Ureter (tissue), 1 donor: ENCODE results near the gene GBGT1. TPM values are rescaled to one million over a fixed set of nuclear protein-coding genes. Genes with fewer than 3 reads are reported as not detected.

Experiments
- DNase-seq: peaks from one replicate; pipeline ENCODE4 v3.0.0-alpha.2; 2020; ENCODE audit warnings: low spot score
- total RNA-seq: library from RNA; stranded (reverse); gene quantifications from one replicate; pipeline ENCODE4 v1.2.4, GENCODE V29; 2023
- donor health status: DM: yes; HTN: yes; CAD: no.

GBGT1 gene
- total RNA-seq, 1 donor from 2014 or later = 17.2 TPM

DNA sequence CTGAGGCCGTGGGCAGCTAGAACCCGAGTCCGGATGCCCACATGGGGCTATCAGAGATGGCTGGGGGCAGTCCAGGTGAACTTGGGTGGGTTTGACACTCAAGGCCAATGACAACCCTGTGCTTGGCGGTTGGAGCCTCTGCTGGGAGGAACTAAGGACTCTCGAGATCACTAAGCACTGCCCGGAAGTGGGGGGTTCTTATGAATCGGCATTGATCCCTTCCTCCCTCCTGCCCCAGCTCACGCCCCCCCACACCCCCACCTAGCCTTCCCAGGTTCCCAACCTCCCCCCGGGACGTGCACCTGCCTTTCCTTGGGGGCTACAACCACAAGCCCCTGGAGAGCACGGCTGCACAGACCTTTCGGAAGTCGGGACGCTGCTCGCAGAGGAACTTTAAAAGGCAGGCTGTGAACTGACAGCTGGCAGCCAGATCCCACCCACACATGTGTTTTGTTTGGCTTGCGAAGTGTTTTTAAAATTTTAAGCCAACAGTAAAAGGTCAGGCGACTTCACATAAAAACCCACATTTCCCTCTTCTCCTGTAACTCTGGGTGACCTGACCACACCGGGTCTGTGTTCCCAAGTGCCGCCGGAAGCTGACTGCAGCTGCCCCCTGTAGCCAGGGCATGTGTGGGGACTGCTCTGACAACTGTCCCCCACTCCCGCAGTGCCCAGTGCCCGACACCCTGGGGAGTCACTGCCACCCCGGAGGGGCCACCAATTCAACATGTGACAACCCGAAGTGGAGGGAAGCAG lies 37.6 kb downstream of the GBGT1 start:
- DNase-seq = no peak

GRCh38 chr9:133124907-133125275 lies 38.8 kb downstream of the GBGT1 start:
- DNase-seq = no peak

- no peak for DNase-seq
Measured at GRCh38 chr9:133124123-133124906, 39.4 kb downstream of the GBGT1 start.

DNA sequence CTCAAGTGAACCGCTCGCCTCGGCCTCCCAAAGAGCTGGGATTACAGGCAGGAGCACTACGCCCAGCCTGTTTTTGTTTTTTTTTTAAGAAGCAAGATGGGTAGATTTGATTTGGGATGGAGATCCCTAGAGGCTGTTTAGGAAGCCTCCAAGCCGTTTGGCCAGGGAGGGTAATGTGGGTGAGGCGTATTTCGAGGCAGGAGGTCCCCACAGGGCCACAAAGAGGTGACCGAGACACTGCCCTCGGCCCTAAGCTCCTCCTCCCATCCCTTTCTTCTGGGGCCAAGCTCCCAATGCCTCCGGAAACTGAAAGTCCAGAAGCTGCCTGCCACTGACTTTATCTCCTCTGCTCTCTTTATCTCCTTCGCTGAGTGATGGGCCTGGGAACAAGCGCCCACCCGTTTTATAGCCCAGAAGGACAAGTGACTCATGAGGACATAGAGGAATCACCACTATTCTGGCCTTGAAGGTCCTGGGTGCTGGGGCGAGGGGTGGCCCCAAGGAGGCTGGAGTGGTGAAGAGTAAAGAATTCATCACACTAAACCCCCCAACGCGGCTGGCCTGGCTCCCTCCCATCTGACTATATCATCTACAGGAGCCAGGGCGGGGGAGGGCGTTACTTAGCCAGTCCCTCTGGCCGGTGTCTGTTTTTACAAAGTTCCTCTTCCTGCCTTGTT lies 40.6 kb downstream of the GBGT1 start:
- no peak for DNase-seq

GRCh38 chr9:133122605-133122934 lies 41.1 kb downstream of the GBGT1 start:
- no peak for DNase-seq

DNA sequence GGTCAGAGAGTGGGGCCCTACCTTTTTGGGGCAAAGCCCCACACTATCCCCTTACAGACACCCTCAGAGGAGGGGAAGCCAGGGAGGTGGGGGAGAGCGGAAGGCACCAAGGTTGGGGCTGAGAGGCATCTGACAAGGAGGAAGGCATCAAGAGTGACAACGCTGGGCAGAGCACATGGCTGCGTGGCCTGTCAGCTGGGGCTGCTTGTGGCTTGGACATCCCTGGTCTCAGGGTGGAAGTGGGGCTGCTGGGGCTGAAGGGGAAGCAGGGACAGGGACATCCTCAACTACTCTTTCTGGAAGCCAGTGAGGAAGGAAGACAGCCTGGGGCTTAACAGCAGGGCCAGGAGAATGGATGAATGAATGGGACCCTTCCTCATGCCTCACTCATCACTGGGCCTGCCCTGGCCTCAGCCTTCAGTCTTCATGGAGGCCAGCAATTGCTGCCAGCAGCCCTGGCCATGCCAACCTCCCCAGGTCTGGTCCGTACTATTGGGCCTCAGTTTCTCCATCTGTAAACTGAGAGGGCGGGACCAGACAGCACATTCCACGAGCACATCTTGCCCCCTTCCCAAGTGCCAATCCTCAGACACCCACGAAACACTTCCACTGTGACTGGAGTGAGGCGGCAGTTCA lies 41.7 kb downstream of the GBGT1 start:
- no peak for DNase-seq

GRCh38 chr9:133121198-133121914 lies 42.4 kb downstream of the GBGT1 start, which contains the start of gene RALGDS:
Gene RALGDS (minus strand): TSS chr9:133121240. CDS start chr9:133121154, 86 bp downstream.
- peak; percentile 90 for DNase-seq

- DNase-seq = no peak
Measured at GRCh38 chr9:133120501-133121197, 43.1 kb downstream of the GBGT1 start.

DNA sequence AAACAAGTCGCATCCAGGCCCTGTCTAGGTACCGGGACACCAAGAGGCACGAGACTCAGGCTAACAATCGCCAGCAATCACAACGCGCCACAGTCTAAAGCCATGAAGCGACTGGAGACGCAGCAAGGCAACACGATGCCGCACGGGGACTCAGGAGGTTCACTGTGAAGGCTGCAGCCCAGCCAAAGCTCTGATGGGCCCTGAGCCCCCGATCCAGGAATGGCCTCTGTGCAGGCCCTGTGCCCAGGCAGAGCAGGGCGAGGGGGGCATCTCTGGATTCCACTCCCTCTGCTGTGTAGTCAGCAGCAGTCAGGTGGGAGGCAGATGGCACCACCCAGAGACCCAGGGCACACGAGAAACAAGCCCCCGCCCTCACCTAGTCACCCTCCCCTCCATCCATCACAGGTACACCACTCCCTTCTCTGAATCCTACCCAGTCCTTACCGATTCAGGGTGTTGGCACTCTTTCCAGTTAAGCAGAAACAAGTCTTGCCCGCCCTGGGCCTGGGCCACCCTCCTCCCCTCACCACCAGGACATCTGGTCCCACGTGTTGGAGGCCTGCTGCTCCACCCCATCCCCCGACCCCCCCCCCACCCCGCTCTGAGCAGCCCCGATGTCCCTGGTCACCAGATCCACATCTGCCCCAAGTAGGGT lies 43.7 kb downstream of the GBGT1 start:
- no peak for DNase-seq

GRCh38 chr9:133119103-133119845 lies 44.4 kb downstream of the GBGT1 start:
- no peak for DNase-seq

GRCh38 chr9:133118568-133118967 lies 45.1 kb downstream of the GBGT1 start:
- DNase-seq = no peak

- no peak for DNase-seq
Measured at GRCh38 chr9:133118179-133118520, 45.6 kb downstream of the GBGT1 start.

- no peak for DNase-seq
Measured at GRCh38 chr9:133117271-133118178, 46.2 kb downstream of the GBGT1 start.

GRCh38 chr9:133116346-133117231 lies 47.1 kb downstream of the GBGT1 start:
- DNase-seq = no peak

GRCh38 chr9:133115604-133116345 lies 47.9 kb downstream of the GBGT1 start:
- no peak for DNase-seq

- DNase-seq = no peak
Measured at GRCh38 chr9:133114886-133115603, 48.7 kb downstream of the GBGT1 start.
